GM21390 (cell line): ENCODE data around the gene CKAP2L.

ENCODE experiments used
- ATAC-seq: cut with Tn5 transposase; IDR thresholded peaks from one replicate; pipeline ENCODE4 v1.9.1; 2021; ENCODE audit not compliant: unreplicated experiment

CKAP2L gene

DNA sequence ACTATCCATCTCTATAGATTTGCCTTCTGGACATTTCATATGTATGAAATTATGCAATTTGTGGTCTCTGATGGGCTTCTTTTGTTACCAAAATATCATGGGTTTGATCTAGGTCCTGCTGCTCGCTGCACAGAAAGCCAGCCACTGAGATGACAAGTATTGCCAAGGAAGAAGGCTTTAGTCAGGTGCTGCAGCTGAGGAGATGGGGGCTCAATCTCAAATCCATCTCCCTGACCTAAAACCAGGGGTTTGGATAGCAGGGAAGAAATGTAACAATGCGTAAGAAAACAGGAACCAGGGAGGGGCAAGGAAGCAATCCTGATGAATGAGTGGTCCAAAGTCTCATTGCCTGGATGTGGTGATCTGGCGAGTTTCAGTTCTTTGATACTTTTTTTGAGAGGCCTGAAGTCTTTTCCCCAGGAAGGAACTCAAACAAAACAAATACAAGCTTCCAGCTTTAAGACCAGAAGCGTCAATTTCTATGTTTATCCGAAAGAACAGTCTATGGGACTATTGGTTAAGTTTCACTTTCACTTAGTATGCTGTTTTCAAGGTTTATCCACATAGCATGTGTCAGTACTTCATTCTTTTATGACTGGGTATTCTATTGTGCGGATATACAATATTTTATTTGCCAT lies 3.4 kb upstream of the CKAP2L start:
- no peak for ATAC-seq

DNA sequence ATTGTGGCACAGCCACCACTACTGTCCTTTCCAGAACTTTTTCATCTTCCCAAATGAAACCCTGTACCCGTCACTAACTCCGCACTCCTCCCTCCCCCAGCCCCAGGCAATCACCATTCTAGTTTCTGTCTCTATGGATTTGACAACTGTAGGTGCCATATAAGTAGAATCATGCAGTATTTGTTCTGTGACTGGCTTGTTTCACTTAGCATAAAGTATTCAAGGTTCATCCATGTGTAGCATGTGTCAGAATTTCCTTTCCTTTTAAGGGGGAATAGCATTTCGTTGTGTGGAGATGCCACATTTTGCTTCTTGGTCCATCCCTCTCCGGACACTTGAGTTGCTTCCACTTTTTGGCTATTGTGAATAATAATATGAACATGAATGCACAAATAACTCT lies 842 bp upstream of the CKAP2L start:
- ATAC-seq: no peak

- no peak for ATAC-seq
These were observed 2.1 kb downstream of the CKAP2L start for GRCh38 chr2:112762276-112762675.

DNA sequence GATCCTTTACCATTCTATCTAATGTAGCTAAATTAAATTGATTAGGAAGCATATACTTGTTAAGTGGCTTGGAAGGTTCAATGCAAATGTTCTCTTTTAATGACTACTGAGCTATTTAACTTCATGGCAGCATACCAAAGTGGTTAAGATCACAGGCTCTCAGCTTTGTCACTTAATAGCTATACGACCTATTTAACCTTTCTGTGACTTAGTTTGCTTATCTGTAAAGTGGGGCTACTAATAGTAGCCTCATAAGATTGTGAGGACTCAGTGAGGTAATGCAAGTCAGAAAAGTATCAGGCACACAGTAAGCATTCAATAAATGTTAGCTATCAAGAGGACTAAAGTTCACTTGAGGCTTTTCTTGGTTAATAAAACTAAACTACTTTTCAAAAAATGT lies 4.3 kb downstream of the CKAP2L start:
- no peak for ATAC-seq

DNA sequence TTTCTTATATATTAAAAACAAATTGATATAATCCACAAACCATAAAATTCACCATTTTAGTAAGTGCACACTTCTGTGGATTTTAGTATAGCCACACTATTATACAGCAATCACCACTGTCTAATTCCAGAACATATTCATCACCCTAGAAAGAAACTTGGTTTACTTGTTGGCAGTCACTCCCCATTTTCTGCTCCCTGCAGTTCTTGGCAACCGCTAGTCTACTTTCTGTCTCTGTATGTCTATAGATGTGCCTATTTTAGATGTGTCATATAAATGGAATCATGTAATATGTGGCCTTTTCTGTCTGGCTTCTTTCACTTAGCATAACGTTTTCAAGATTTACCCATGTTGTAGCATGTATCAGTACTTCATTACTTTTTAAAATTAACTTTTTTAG lies 5.7 kb downstream of the CKAP2L start:
- no peak for ATAC-seq

DNA sequence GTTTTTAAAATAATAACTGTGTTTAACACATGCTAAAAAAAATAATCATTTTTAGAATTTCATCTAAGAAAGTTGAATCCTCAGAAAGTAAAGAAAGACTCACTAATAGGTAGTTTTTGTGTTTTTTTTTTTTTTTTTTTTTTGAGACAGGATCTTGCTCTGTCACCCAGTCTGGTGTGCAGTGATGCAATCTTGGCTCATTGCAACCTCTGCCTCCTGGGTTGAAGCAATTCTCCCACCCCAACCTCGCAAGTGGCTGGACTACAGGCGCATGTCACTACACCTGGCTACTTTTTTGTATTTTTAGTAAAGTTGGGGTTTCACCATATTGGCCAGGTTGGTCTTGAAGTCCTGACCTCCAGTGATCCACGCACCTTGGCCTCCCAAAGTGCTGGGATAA lies 7.1 kb downstream of the CKAP2L start:
- no peak for ATAC-seq

DNA sequence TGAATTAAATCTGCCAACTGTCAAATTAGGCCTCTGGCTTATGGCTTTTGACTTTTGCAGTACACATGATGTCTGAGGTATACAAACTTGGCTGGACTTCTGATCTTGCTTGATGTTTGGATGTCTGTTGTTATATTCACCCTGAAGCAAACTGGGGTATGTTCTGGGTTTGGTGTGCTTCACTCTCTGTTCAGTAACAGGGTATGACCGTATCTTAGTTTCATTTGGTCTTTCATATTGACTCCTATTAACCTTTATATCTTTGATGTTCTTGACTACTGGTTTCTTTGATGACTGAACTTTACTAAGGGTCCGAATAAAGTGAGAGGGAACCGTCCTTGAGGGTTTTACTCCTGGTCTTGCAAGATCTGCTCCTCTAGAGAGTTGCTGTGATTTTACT lies 8.2 kb downstream of the CKAP2L start:
- no peak for ATAC-seq

DNA sequence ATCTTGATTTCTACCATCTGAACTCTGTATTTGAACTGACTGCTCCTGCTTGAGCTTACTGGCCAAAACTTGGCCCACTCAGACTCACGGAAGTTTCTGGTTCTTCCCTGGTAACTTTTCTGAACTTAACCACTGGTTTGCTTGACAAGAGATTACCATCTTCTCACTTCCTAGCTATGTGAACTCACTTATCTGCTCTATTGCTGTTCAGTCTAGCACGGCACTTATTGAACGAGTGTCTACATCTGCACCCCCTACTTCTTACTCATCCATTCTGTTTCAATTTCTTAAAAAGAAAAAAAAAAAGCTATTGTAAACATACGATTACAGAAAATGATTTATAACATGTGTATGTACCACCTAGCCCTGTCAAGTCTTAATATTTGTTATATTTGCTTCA lies 9.0 kb downstream of the CKAP2L start:
- no peak for ATAC-seq

DNA sequence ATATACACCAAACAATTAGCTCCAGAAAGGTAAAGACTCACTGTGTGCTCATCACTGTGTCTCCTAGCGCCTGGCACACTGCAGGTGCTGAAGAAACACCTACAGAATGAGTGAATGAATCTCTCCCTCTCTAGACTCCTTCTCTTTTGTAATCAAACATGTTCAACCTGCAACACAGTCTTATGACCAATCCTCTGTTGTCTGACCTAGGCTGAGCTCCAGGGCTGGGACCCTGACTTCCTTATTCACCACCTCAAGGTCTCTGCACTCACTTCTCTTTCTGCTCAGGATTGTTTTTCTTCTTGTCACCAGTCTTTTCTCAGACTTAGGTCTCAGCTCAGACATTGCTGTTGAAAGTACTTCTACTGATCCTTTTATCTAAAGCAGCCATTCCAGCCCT lies 9.8 kb downstream of the CKAP2L start:
- ATAC-seq: no peak

GRCh38 chr2:112752667-112753066 lies 11.7 kb downstream of the CKAP2L start:
- no peak for ATAC-seq

DNA sequence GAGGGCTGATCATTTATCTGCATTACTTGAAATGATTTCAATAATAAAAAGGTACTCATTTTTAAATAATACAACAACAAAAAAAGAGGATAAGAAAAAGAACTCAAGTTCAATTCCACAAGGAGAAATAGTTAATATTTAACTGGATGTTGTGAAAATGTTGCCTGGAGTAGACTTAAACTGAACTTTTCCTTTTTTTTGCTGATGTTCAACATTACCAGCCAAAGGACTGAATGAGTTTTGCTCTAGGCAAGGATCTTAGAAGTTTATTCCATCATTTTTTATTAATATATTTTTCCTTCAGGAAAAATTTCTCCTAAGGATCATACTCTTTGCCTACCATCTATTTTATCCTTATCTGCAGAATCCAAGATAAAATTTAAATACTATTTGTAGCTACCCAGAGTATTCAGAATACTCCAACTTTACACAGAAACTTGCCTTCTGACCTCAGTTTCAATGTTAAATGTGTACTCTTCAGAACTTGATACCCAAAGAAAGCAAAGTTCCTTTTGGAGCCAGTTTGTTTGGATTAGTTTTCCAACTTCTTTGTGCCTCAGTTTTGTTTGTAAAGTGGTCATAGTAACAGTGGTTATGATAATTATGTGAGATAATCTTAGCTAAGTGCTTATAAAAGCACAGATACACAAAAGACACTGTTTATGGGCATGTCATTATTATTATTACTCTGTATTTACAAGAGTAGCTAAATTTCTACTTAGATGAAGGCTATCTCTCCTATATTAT lies 12.8 kb downstream of the CKAP2L start:
- no peak for ATAC-seq

GRCh38 chr2:112750560-112750843 lies 13.9 kb downstream of the CKAP2L start:
- no peak for ATAC-seq

- ATAC-seq: peak; percentile 70
These were observed 14.5 kb downstream of the CKAP2L start for GRCh38 chr2:112749755-112750559.

GRCh38 chr2:112740527-112740926 lies 23.9 kb downstream of the CKAP2L start:
- ATAC-seq: no peak

- ATAC-seq: no peak
These were observed 26.7 kb downstream of the CKAP2L start for GRCh38 chr2:112737542-112738232.

DNA sequence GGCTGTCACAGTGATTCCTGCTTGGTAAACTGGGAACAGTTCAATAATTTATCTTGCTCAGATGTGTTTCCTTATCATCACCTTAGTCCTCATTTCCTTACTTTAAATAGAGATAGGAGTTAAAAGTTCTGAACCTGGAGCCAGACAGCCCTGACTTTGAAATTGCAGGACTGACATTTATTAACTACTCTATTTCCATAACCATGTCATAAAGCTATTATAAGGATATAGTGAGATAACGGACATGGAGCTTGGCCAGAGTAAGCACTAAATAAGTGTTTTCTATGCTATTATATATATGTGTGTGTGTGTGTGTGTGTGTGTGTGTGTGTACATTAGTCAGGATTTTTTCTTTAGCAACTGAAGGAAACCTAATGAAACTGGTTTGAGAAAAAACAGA lies 30.5 kb downstream of the CKAP2L start:
- ATAC-seq: no peak

GRCh38 chr2:112733456-112733855 lies 31.0 kb downstream of the CKAP2L start:
- ATAC-seq: no peak

DNA sequence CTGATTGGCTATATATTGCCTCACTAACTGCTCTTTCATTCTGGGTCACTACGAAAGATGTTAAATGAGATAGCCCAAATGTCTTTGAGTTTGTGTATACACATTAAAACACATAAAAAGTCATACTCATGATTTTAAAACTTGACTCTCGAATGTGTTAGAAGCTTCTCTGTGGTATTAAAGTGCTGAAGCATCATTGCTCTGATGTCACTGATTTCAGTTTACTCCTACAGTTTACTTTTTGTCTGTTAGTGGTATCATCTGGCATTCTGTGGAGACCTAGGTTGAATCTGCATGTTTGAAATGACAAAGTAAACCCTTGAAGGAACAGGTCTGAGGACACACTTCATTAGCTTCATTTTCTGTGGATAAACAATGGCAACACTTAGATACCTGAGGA lies 32.9 kb downstream of the CKAP2L start:
- no peak for ATAC-seq

DNA sequence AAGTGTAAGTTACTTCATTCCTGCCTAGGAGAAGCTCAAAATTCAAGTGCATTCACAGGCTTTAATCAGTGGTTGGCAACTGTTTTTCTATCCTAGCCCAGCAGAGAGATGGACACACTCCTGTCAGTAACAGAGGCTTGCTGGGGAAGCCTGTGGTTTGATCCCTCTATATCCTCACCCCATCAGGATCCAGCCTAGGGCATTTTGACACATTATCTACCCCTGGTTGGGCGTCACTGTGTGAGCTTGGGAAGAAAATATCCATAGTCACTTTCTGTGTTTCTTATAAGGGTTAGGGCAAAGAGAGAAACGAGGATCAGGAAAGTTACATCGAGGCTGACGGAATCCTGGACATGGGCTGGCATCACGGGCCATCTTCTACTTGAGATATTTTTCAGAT lies 33.6 kb downstream of the CKAP2L start:
- ATAC-seq: no peak

- ATAC-seq: no peak
These were observed 34.2 kb downstream of the CKAP2L start for GRCh38 chr2:112730216-112730615.

DNA sequence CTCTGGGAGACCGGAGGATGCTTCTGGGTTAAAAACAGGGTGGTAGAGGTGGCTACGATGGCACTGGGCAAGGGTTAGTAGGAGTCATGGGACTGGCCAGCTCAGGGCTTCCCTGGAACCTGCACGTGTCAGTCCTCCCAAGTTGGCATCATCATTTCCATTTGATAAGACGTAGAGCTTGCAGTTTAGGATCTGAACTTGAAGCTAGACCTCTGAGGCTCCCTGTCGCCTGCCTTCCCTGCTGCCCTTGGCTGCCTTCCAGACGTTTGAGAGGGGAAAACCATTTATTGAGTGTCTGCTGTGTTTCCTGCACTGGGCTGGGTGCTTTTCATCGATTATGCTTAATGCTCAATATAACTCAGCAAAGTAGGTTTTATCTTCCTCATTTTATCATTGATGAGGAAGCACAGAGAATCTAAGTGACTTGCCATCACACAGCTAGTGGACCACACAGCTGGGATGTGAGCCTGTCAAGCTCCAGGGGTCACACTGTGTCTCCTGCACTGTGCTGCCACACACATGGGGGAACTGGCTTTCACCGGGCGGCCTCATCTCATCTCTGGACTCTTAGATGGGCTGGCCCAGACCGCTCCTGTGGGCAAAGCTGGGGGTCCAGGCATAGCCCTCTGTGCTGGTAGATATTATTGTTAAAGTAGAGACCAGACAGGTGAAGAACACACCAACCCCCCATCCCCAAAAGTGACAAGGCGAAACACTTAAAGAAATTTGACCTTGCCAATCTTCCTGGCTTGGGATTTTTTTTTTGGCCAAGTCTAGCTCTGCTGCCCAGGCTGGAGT lies 35.8 kb downstream of the CKAP2L start:
- no peak for ATAC-seq
